ENCODE measurements around the gene CRTC2. TPM values are rescaled to one million over a fixed set of nuclear protein-coding genes. Genes with fewer than 3 reads are reported as not detected.

Gene CRTC2
- total and polyA plus RNA-seq, 12 donors: 14.6 to 50.5 (median 18.6) TPM

GRCh38 chr1:153922076-153922971 lies 36.1 kb downstream of the CRTC2 start:
- H3K36me3 ChIP-seq: peaks cover 0 to 27% (median 0%) of the 10 kb centered on the region in 9 donors
- no peaks in the 10 kb centered on the region for H3K9me3 ChIP-seq
- ATAC-seq (peak in 7 of 8 donors; percentile 5 to 60 (median 25)), DNase-seq (peak; percentile 47 to 48)
- WGBS, 2 donors: 0 to 1% methylated on average over 48 to 81 of the region's 86 CpGs
- H3K27ac ChIP-seq: peak overlapping the region; percentile 82 to 94 (median 90)
- TF ChIP-seq, protein P1, sequence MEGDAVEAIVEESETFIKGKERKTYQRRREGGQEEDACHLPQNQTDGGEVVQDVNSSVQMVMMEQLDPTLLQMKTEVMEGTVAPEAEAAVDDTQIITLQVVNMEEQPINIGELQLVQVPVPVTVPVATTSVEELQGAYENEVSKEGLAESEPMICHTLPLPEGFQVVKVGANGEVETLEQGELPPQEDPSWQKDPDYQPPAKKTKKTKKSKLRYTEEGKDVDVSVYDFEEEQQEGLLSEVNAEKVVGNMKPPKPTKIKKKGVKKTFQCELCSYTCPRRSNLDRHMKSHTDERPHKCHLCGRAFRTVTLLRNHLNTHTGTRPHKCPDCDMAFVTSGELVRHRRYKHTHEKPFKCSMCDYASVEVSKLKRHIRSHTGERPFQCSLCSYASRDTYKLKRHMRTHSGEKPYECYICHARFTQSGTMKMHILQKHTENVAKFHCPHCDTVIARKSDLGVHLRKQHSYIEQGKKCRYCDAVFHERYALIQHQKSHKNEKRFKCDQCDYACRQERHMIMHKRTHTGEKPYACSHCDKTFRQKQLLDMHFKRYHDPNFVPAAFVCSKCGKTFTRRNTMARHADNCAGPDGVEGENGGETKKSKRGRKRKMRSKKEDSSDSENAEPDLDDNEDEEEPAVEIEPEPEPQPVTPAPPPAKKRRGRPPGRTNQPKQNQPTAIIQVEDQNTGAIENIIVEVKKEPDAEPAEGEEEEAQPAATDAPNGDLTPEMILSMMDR (IDR thresholded peaks at IDR 0.05): peak in 3 of 9 donors; percentile 25 to 38 (median 34)
- H3K4me1 ChIP-seq: peaks cover 12 to 56% (median 44%) of the 10 kb centered on the region in 9 donors
- peak overlapping the region; percentile 62 to 93 (median 72) for H3K4me3 ChIP-seq
- intact Hi-C loops (cut with DNase I): loop anchor here in 5 of 10 donors (2.0 to 5.0 kb wide), 5 partner anchors 22 to 125 kb away; no protein-coding TSS in a partner anchor
- H3K27me3 ChIP-seq: no peaks in the 10 kb centered on the region

- DNase-seq: no peak
- Histone ChIP-seq H3K36me3 (peaks cover 0 to 27% (median 0%) of the 10 kb centered on the region in 9 donors), H3K9me3 (no peaks in the 10 kb centered on the region), H3K27ac (peak overlapping the region in 9 of 10 donors; percentile 82 to 94 (median 91)), H3K4me3 (peak overlapping the region; percentile 62 to 93 (median 72)), H3K27me3 (no peaks in the 10 kb centered on the region), H3K4me1 (peaks cover 12 to 61% (median 44%) of the 10 kb centered on the region in 9 donors)
- ATAC-seq: no peak
- intact Hi-C loops (cut with DNase I): loop anchor here in 5 of 10 donors (2.0 to 5.0 kb wide), 5 partner anchors 23 to 124 kb away; no protein-coding TSS in a partner anchor
- WGBS, 2 donors: 2 to 6% methylated on average over 10 of the region's 10 CpGs
- TF ChIP-seq, protein P1 (IDR thresholded peaks at IDR 0.05): no peak
Measured at GRCh38 chr1:153921803-153922075, 36.7 kb downstream of the CRTC2 start.

- intact Hi-C loops (cut with DNase I): loop anchor here in 4 of 10 donors (5.0 kb wide), 4 partner anchors 39 to 124 kb away; no protein-coding TSS in a partner anchor
- 27 to 29% methylated on average over 3 of the region's 3 CpGs for WGBS, 2 donors
- H3K4me1 ChIP-seq: peaks cover 12 to 66% (median 44%) of the 10 kb centered on the region in 9 donors
Measured at GRCh38 chr1:153921080-153921802, 37.2 kb downstream of the CRTC2 start.

More at GRCh38 chr1:153921080-153921802, 37.2 kb downstream of the CRTC2 start:
- DNase-seq (no peak), ATAC-seq (no peak)
- peak overlapping the region; percentile 62 to 93 (median 72) for H3K4me3 ChIP-seq
- no peaks in the 10 kb centered on the region for H3K27me3 ChIP-seq
- peak overlapping the region in 8 of 10 donors; percentile 31 to 94 (median 92) for H3K27ac ChIP-seq
- TF ChIP-seq, protein P1 (IDR thresholded peaks at IDR 0.05): no peak
- H3K36me3 ChIP-seq: peaks cover 0 to 32% (median 0%) of the 10 kb centered on the region in 9 donors
- no peaks in the 10 kb centered on the region for H3K9me3 ChIP-seq
